HG03378 (cell line): ENCODE measurements around the gene CD22.
"Not testable (repeated sequence)": the region's sequence is repeated elsewhere in the genome, so short reads cannot be mapped to it uniquely, and the experiment has no call there.

ENCODE experiments used
- ATAC-seq: cut with Tn5 transposase; IDR thresholded peaks from one replicate; pipeline ENCODE4 v1.9.1; 2021; ENCODE audit warnings: mild to moderate bottlenecking, moderate library complexity; ENCODE audit not compliant: unreplicated experiment

CD22 gene

DNA sequence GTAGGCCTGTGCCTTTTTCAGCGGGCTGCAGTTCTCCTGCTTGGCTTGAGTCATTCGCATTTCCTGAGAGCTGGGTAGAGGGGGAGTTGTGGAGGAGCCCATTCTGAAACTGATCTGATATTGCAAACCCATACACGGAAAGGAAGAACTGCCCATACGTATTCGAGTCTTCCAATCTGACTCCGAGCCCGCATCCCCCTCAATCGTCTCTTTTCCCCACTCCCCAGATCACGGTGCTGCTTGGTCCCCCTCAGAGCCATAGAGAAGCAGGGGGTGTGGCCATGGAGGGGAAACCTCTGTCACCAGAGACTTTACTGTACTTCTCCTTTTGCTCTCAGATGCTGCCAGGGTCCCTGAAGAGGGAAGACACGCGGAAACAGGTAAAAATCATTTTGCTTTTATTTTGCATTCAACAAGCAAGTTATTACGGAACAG is at the start of gene CD22:
TSS of gene CD22 (plus strand) at position 337 of the 435 bp plus-strand sequence. CDS start 2,854 bp downstream, outside the sequence.
- no peak for ATAC-seq

DNA sequence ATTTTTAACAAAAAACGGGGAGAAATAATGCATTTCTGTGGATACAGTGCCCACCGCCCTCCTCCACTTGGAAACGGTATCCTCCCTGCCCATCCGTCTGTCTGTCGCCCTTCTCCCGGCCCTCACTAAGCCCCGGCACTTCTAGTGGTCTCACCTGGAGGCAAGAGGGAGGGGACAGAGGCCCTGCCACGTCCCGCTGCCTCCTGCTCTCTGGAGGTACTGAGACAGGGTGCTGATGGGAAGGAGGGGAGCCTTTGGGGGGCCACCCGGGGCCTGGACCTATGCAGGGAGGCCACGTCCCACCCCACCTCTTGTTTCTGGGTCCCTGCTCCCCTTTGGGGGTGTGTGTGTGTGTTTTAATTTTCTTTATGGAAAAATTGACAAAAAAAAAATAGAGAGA is 49.6 kb upstream of the CD22 start:
- ATAC-seq, result no peak

DNA sequence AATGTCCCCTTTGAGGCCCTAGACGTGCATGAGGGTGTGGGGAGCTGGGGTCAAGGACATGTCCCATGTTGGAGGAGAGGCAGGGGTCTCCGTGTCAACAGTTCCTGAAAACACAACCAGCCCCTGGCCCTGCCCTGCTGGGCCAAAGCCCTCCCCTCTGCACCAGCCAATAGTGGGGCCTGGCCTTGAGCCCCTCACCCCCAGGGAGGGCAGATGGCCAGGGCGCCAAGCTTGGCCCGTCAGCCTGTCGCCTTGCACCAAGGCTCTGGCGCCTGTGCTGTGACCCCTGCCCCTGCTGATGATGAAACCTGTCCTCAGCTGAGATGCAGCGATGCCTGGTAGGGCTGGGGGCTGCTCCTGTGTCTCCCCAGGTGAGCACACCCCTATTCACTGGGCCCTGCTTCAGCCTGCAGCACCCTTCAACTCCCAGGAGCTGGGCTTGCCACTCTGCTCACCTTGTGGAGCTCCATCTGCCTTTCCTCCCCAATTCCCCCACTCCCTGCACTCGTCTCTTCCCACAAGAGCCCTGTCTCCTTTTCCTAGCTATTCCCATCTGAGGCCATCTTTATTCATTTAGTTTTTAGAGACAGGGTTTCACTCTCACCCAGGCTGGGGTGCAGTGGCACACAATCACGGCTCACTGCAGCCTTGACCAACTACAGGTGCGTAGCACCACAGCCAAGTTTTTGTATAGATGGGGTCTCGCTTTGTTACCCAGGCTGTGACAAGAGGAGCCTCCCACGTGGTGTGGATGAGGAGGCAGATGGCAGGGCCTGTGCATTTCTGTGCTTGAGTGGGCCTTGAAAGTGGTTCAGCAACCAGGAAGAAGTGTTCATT is 48.8 kb upstream of the CD22 start:
- ATAC-seq, result no peak

DNA sequence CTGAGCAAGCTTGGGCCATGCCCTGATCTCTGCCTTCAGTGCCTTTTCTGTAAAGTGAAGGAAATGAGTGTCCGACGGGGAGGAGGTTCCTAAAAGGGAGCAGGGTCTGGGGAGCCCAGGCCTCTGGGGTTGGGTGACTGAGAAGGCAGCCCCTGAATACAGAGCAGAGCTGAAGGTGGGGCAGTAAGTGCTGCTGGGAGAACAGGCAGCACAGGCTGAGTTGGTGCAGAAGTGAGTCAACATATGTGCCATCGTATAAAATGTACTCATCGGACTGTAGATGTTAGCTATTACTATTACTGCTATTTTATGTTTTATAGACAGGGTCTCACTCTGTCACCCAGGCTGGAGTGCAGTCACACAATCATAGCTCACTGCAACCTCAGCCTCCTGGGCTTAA is 47.7 kb upstream of the CD22 start:
- ATAC-seq, result no peak

DNA sequence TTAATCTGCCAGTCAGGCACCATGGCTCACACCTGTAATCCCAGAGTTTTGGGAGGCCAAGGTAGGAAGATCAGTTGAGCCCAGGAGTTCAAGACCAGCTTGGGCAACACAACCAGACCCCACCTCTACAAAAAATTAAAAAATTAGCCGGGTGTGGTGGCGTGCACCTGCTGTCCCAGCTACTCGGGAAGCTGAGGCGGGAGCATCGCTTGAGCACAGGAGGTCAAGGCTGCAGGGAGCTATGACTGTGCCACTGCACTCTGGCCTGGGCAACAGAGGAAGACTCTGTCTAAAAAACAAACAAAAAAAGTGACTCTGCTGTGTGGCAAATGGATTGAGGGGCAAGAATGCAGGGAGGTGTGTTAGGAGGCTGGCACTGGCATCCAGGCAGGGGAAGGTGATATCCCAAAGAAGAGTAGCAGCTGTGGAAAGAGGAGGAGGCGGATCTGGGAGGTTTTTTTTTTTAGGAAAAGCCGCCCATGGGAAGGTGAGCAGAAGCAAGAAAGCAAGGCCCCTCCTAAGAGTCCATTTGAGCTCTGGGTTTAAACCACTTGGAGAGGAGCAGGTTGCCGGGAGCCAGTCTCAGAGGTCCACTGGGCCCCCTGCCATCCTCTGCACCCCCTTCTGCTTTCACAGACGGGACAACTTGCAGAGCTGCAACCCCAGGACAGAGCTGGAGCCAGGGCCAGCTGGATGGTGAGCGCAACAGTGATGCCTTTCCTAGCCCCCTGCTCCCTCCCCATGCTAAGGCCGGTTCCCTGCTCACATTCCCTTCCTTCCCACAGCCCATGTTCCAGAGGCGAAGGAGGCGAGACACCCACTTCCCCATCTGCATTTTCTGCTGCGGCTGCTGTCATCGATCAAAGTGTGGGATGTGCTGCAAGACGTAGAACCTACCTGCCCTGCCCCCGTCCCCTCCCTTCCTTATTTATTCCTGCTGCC is 44.6 kb upstream of the CD22 start:
- no peak for ATAC-seq

DNA sequence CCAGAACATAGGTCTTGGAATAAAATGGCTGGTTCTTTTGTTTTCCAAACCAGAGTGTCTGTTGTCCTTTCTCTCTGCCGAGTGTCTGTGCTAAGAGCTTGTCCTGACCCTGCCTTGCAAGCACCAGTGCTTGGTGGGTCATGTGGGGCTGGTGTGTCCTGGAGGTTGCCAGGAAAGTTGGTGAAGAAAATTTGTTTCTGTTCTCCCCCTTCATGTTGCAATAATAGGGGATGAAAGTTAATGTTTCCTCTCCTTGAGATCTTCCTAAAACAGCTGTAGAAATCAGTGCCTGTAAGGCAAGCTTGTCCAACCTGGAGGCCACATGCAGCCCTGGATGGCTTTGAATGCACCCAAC is 43.9 kb upstream of the CD22 start:
- no peak for ATAC-seq

DNA sequence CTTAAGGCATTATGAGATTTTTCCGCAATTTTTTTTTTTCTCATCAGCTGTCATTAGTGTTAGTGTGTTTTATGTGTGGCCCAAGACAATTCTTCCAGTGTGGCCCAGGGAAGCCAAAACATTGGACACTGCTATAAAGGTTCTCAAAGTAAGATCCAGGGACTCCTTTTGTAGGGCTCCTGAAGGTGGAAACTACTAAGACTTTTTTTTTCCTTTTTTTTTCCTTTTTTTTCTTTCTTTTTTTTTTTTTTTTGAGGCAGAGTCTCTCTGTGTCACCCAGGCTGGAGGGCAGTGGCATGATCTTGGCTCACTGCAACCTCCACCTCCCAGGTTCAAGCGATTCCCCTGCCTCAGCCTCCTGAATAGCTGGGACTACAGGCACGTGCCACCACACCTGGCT is 43.5 kb upstream of the CD22 start:
- not testable (repeated sequence) for ATAC-seq

DNA sequence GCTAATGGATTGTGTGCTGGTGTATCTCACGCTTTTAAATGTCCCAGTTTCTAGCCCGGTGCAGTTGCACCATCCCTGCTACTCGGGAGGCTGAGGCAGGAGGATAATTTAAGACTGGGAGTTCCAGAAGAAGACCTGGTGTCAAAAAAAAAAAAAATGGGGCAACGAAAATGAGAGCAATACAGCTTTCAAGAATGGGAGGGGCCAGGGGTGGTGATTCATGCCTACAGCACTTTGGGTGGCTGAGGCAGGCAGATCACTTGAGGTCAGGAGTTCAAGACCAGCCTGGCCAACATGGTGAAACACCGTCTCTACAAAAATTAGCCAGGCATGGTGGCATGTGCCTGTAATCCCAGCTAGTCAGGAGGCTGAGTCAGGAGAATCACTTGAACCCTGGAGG is 42.9 kb upstream of the CD22 start:
- not testable (repeated sequence) for ATAC-seq

DNA sequence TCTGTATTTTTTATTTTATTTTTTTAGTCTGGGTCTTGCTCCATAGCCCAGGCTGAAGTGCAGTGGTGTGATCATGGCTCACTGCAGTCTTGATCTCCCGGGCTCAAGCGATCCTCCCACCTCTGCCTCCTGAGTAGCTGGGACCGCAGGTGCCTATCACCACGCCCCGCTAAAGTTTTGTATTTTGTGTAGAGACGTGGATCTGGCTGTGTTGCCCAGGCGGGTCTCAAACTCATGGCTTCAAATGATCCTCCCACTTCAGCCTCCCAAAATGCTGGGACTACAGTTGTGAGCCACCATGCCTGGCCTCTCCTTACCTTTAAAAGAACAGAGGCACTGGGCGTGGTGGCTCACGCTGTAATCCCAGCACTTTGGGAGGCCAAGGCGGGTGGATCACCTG is 41.3 kb upstream of the CD22 start:
- no peak for ATAC-seq

DNA sequence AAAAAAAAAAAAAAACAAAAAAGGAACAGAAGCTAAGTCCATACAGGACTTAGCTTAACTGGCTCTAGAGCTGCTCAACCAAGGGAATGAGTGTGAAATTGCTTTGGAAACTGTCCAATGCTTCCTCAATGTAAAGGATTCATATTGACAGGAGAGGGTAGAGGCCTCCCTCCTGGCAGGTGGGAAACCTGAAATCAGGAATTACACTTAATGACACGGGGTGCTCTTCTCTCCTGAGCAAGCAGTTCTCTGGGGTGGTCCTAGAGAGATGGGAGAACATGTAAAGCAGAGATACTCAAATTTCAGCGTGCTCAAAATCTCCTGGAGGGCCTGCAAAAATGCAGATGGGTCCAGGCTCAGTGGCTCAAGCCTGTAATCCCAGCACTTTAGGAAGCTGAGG is 40.7 kb upstream of the CD22 start:
- no peak for ATAC-seq

DNA sequence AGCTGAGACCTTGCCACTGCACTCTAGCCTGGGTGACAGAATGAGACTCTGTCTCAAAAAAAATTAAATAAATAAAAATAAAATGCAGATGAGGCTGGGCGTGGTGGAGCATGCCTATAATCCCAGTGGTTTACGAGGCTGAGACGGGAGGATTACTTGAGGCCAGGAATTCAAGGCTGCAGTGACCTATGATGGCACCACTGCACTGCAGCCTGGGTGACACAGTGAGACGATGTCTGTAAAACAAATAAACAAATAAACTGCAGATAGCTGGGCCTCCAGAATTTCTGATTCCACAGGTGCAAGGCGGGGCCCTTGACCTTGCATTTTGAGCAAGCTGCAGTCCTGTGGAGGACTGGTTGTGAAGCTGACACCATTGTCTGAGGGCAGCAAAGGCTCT is 40.1 kb upstream of the CD22 start:
- no peak for ATAC-seq

DNA sequence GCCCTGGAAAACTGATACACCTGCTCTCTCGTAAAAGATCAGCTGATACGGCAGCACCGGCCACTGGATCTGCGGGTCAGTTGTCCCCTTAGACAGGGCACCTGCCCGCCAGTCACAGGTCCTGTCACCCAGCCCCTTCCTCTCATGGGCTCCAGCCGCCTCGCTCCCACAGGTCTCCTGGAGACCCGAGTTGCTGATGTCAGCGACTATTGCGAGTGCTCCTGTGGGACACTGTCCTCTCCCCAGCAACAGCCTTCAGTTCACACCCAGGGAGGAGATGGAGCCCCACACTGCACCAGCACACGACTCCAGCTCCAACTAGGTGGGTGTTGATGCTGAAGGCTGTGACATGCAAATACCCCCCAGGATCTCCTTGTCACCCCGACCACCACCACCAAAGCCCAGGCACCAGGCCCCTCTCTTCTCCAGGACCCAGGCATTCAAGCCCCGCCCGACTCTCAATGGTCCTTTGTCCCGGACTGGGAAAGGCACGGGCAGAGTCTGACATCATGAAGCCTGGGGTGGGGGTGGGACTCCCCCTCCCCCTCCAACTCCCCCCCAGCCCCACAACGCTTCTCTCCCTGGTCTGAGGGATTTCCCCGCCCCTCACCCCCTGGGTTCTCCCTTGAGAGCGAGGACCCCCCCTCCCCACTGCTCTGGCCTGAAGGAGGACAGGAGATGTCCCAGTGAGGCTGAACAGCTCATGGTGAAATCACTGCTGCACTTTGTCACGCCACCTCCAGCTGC is 38.4 kb upstream of the CD22 start:
- no peak for ATAC-seq

DNA sequence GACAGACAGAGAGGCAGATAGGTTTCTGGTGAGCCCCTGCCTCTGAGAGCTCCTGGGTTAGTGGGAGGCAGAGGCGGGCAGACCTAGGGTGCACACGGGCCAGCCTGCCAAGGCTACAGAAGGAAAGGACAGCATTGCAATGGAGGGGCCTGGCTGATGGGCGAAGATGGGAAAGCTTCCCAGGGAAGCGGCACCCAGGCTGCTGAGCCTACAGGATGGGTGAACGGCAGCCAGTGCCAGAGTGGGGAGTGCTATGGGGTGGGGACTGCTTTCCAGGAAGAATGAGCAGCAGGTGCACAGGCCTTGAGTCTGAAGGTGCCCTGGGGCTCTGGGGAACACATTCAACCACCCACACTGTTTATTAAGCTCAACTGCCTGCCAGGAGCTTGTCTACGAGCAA is 37.7 kb upstream of the CD22 start:
- ATAC-seq, result no peak

DNA sequence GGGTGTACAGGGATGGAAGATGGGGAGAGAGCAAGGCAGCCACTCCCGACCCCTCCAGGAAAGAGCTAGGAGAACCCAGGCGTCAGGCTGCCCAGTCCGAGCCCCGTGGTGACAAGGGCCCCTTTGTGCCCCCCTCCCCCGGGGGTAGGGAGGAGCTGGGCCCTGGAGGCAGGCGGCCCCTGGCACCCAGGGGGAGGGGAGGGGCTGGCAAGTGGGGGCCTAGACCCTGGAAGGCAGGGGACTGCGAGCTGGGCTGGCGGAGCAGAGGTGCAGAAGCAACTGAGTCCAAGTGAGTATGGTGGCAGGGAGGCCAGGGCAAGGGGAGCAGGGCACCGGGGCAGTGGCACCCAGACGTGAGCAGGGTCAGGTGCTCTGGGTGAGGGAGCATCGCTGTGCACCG is 37.1 kb upstream of the CD22 start, which contains the start of gene MAG:
TSS of gene MAG (plus strand) at position 246 of the 400 bp plus-strand sequence. CDS start 3,248 bp downstream, outside the sequence.
- no peak for ATAC-seq

DNA sequence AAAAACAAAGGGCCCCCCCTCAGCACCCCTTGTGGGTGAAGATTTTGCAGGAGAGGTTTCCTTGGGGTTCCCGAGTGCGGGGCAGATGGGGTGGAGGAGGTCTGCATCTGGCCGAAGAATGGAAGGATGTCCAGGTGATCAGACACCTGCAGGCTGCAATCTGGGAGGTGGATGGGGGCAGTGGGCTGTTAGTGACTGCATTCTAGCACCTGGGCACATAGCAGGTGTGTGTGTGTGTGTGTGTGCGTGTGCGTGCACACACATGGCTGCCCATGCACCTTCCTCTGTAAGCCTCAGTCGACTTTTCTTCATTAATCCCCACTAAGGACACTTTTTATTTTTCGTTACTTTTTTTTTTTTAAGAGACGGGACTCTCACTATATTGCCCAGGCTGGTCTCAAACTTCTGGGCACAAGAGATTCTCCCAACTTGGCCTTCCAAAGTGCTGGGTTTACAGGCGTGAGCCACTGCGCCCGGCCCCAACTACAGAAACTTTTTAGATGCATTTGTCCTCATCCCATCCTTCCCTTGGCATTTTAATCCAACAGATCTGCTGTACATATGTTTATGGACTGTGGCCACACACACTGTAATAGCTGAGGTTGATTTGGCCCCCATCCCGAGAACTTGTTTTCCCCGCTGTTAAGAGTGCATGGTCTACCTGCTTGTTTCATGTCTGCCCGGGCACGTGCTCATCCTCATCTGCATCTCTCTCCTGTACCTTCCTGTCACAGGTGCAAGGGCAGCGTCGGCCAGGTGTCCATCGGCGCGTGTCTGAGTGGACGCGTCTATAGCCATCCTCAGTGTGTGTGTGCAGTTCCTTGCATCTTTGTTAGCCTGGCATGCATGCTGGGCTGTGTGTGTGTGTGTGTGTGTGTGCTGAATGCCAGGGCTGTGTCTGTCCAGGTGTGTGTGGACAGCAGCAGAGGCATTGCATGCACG is 36.3 kb upstream of the CD22 start:
- no peak for ATAC-seq

DNA sequence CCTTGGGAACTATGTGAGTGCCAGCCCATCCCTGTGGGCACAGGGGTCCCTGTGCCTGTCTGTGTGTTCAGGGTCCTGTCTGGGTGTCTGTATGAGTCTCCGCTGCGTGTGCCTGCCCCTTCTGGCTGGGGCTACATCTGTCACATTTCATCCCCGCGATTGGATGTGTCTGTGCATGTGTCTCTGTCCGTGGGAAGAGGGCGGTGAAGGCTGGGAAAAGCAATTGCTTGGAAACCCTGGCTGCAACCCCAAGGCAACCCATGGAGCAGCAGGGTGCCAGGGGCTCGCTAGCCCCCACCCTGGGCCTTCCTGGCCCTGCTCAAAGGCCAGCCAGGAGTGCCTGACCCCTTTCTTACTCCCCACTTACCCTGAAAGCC is 35.6 kb upstream of the CD22 start:
- ATAC-seq, result no peak

DNA sequence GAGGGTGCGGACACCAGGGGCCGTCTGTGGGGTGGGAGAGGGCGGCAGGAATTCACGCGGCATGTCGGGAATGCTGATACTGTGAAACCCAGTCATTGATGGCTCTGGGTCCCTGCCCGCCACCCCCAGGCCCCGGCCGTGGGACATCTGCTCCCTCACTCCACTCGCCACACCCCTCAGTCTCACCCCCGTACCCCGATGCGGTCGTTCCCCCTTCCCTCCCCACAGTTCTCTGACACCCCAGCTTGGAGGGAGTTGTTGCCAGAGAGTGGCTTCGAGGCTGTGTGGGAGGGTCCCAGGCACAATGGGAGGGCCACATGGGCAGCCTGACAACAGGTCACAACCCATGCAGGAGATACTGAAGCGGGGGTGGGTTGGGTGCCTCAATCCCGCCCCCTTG is 35.2 kb upstream of the CD22 start:
- no peak for ATAC-seq

DNA sequence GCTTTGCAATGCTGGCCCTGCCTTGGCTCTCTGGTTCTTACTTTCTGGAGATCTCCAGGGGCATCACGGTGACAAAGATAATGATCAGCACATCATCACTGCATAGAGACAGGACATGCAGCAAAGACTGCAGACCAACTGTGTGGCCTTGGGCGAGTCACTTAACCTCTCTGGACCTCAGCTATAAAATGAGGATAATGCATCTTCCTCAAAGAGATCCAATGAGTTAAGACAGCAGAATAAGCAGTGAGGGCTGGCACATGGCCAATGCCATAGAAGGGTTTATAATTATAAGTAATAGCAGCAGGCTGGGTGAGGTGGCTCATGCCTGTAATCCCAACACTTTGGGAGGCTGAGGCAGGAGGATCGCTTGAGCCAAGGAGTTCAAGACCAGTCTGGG is 34.7 kb upstream of the CD22 start:
- ATAC-seq, result no peak

DNA sequence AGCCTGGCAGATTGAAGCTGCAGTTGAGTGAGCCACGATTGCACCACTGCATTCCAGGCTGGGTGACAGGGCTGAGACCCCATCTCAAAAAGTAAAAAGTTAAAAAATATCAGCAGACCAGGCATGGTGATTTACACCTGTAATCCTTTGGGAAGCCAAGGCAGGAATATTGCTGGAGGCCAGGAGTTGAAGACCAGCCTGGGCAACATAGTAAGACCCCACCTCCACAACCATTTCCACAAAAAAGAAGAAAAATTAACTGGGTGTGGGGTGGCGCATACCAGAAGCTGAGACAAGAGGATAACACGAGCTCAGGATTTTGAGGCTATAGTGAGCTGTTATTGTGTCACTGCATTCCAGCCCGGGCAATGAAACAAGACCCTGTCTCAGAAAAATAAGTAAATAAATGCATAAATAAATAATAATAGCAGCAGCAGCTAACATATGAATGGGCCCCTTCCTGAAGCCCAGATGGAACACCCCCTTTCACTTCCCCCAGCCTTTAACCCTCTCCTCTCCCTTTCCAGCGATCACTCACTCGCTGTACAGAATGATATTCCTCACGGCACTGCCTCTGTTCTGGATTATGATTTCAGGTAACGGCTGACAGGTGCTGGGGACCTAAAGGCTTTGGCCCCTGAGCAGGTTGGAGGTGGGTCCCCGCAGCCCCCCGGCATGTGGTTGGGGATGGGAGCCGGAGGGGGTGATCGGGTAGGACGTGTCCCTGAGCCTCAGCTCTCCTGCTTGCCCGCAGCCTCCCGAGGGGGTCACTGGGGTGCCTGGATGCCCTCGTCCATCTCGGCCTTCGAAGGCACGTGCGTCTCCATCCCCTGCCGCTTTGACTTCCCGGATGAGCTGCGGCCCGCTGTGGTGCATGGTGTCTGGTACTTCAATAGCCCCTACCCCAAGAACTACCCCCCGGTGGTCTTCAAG is 33.9 kb upstream of the CD22 start:
- ATAC-seq, result no peak
